ENCODE measurements around the gene RBM14. TPM values are rescaled to one million over a fixed set of nuclear protein-coding genes. Genes with fewer than 3 reads are reported as not detected.
"Not testable (repeated sequence)": the region's sequence is repeated elsewhere in the genome, so short reads cannot be mapped to it uniquely, and the experiment has no call there.

The RBM14 gene
- total RNA-seq, 1 donor from 2014 or later: 63.3 TPM

- intact Hi-C loops (cut with DNase I): no loop called here
- no peak for DNase-seq
- no peak overlapping the region for H3K4me3 ChIP-seq
These were observed 46.2 kb upstream of the RBM14 start for GRCh38 chr11:66570079-66570849.

DNA sequence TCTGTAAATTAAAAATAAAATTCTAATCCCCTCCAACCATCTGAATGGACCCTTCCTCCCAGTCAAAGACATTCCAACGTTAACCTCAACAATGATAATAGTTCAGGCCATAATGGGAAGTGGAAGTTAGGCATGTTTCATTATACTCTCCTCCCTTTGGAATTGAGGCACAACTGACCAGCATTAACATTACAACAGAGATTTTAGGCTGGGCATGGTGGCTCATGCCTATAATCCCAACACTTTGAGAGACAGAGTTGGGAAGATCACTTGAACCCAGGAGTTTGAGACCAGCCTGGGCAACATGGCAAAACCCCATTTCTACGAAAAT lies 45.6 kb upstream of the RBM14 start:
- Histone ChIP-seq H3K9me3 (no peaks in the 10 kb centered on the region), H3K4me1 (peaks cover 7% of the 10 kb centered on the region), H3K36me3 (no peaks in the 10 kb centered on the region), H3K4me3 (no peak overlapping the region), H3K27me3 (no peaks in the 10 kb centered on the region), H3K27ac (no peak overlapping the region)
- intact Hi-C loops (cut with DNase I): no loop called here
- no peak for TF ChIP-seq CTCF (IDR thresholded peaks at IDR 0.05)
- ATAC-seq: no peak
- DNase-seq: no peak

More at GRCh38 chr11:66570079-66570849, 46.2 kb upstream of the RBM14 start:
- no peak for ATAC-seq
- Histone ChIP-seq H3K36me3 (no peaks in the 10 kb centered on the region), H3K27me3 (no peaks in the 10 kb centered on the region), H3K4me1 (peaks cover 7% of the 10 kb centered on the region), H3K27ac (no peak overlapping the region), H3K9me3 (no peaks in the 10 kb centered on the region)
- no peak for TF ChIP-seq CTCF (IDR thresholded peaks at IDR 0.05)

- intact Hi-C loops (cut with DNase I): no loop called here
- Histone ChIP-seq H3K4me1 (no peaks in the 10 kb centered on the region), H3K27me3 (no peaks in the 10 kb centered on the region), H3K27ac (no peak overlapping the region), H3K9me3 (no peaks in the 10 kb centered on the region), H3K4me3 (no peak overlapping the region), H3K36me3 (no peaks in the 10 kb centered on the region)
- peak; percentile 78 for TF ChIP-seq CTCF (IDR thresholded peaks at IDR 0.05)
- peak; percentile 99 for ATAC-seq
- DNase-seq: peak; percentile 89
These were observed 37.3 kb upstream of the RBM14 start for GRCh38 chr11:66579017-66579606.

GRCh38 chr11:66580803-66581202 lies 35.6 kb upstream of the RBM14 start:
- Histone ChIP-seq H3K36me3 (no peaks in the 10 kb centered on the region), H3K27me3 (no peaks in the 10 kb centered on the region), H3K4me1 (no peaks in the 10 kb centered on the region), H3K9me3 (no peaks in the 10 kb centered on the region), H3K27ac (no peak overlapping the region), H3K4me3 (no peak overlapping the region)
- DNase-seq (no peak), ATAC-seq (no peak)
- no peak for TF ChIP-seq CTCF (IDR thresholded peaks at IDR 0.05)
- intact Hi-C loops (cut with DNase I): loop anchor here (5.0 kb wide), 1 partner anchor 96 kb away; the partner anchor contains the start of gene RBM4B

- Histone ChIP-seq H3K36me3 (no peaks in the 10 kb centered on the region), H3K27ac (no peak overlapping the region), H3K9me3 (no peaks in the 10 kb centered on the region), H3K4me1 (no peaks in the 10 kb centered on the region), H3K27me3 (no peaks in the 10 kb centered on the region), H3K4me3 (no peak overlapping the region)
- TF ChIP-seq CTCF (IDR thresholded peaks at IDR 0.05): no peak
- DNase-seq: no peak
- ATAC-seq: no peak
- intact Hi-C loops (cut with DNase I): loop anchor here (5.0 kb wide), 1 partner anchor 96 kb away; the partner anchor contains the start of gene RBM4B
These were observed 35.2 kb upstream of the RBM14 start for GRCh38 chr11:66581261-66581660.

GRCh38 chr11:66582565-66583147 lies 33.8 kb upstream of the RBM14 start:
- H3K27ac ChIP-seq, ATAC-seq, DNase-seq, H3K27me3 ChIP-seq, H3K4me1 ChIP-seq, H3K9me3 ChIP-seq, H3K4me3 ChIP-seq, H3K36me3 ChIP-seq: not testable (repeated sequence)
- intact Hi-C loops (cut with DNase I): loop anchor here (5.0 kb wide), 1 partner anchor 95 kb away; the partner anchor contains the start of gene RBM4B

DNA sequence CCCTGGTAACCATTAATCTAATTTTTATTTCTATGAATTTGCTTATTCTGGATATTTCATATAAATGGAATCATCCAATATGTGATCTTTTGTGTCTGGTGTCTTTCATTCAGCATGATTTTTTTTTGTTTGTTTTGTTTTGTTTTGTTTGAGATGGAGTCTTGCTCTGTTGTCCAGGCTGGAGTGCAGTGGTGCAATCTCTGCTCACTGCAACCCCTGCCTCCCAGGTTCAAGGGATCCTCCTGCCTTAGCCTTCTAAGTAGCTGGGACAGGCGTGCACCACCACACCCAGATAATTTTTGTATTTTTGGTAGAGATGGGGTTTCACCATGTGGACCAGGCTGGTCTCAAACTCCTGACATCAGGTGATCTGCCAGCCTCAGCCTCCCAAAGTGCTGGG lies 31.0 kb upstream of the RBM14 start:
- DNase-seq; H3K27ac ChIP-seq; intact Hi-C loops (cut with DNase I); H3K36me3 ChIP-seq; H3K27me3 ChIP-seq; H3K9me3 ChIP-seq; H3K4me1 ChIP-seq; ATAC-seq; H3K4me3 ChIP-seq: not testable (repeated sequence)

Data from upper lobe of right lung (tissue), 1 donor.